ENCODE data around the gene CDH23.

- no peak for TF ChIP-seq CTCF (IDR thresholded peaks at IDR 0.05)
- no peak for TF ChIP-seq POLR2AphosphoS5 (IDR thresholded peaks at IDR 0.05)
These were observed 85.2 kb downstream of the CDH23 start for GRCh38 chr10:71481746-71482410.

All from suprapubic skin (tissue), 3 donors.